WTC11 (cell line): Measurements from ENCODE around the gene SYCE3. TPM values are rescaled to one million over a fixed set of nuclear protein-coding genes. Genes with fewer than 3 reads are reported as not detected.

Source experiments
- ATAC-seq: fragments of 200-7000 bp; cut with Tn5 transposase; 2 replicates; pipeline ENCODE4 v1.10.0; 2021; ENCODE audit warnings: mild to moderate bottlenecking, moderate library complexity
- CTCF ChIA-PET: fragments of 300-600 bp; sonication (Branson Sonifier 250); formaldehyde crosslinking; loops from one replicate; lab custom pipeline; 2021; ENCODE audit warnings: antibody characterized with exemption; lab: Charles Lee
- POLR2A ChIA-PET: fragments of 350-600 bp; sonication (Branson Sonifier 250); formaldehyde crosslinking; loops from one replicate; lab custom pipeline; 2021; ENCODE audit warnings: antibody characterized with exemption; lab: Charles Lee
- DNase-seq: peaks from one replicate; pipeline ENCODE4 v3.0.0; 2021; ENCODE audit warnings: low spot score
- H3K27ac Mint-ChIP-seq: 2 replicates; pipeline ENCODE4 v1.8.0; 2021; ENCODE audit warnings: mixed read lengths
- H3K27me3 Mint-ChIP-seq: 2 replicates; pipeline ENCODE4 v1.8.0; 2021; ENCODE audit warnings: low read depth, mild to moderate bottlenecking, moderate library complexity, mixed read lengths
- H3K36me3 Mint-ChIP-seq: 2 replicates; pipeline ENCODE4 v1.8.0; 2021; ENCODE audit warnings: mixed read lengths
- H3K4me1 Mint-ChIP-seq: 2 replicates; pipeline ENCODE4 v1.8.0; 2022; ENCODE audit warnings: mixed read lengths
- H3K4me3 Mint-ChIP-seq: 2 replicates; pipeline ENCODE4 v1.8.0; 2021; ENCODE audit warnings: mild to moderate bottlenecking, moderate library complexity, mixed read lengths
- H3K9me3 Mint-ChIP-seq: 2 replicates; pipeline ENCODE4 v1.8.0; 2021; ENCODE audit warnings: mixed read lengths
- CBFB ChIP-seq: sonication (generic); formaldehyde crosslinking; IDR thresholded peaks from 2 replicates; pipeline ENCODE4 v1.8.1; 2022; ENCODE audit warnings: mild to moderate bottlenecking, low read depth, missing genetic modification reagents
- CREB1 ChIP-seq: sonication (generic); formaldehyde crosslinking; IDR thresholded peaks from 2 replicates; pipeline ENCODE4 v1.8.0; 2023; ENCODE audit warnings: mild to moderate bottlenecking, missing genetic modification reagents
- CREM ChIP-seq: sonication (generic); formaldehyde crosslinking; IDR thresholded peaks from 2 replicates; pipeline ENCODE4 v1.8.1; 2022; ENCODE audit warnings: mild to moderate bottlenecking, missing genetic modification reagents, moderate library complexity
- EMX1 ChIP-seq: fragments of 250-450 bp; sonication (Bioruptor Pico); IDR thresholded peaks from 2 replicates; pipeline ENCODE4 v1.8.0; 2021; ENCODE audit warnings: mild to moderate bottlenecking
- FOXJ3 ChIP-seq: sonication (generic); formaldehyde crosslinking; IDR thresholded peaks from 2 replicates; pipeline ENCODE4 v1.9.0; 2021; ENCODE audit warnings: missing genetic modification reagents, mild to moderate bottlenecking, borderline replicate concordance
- FOXK1 ChIP-seq: sonication (generic); formaldehyde crosslinking; IDR thresholded peaks from 2 replicates; pipeline ENCODE4 v1.8.0; 2022; ENCODE audit warnings: mild to moderate bottlenecking, moderate library complexity, missing genetic modification reagents
- FOXP1 ChIP-seq: sonication (generic); formaldehyde crosslinking; IDR thresholded peaks from 2 replicates; pipeline ENCODE4 v1.8.0; 2022; ENCODE audit warnings: missing genetic modification reagents, mild to moderate bottlenecking, moderate library complexity, borderline replicate concordance
- GABPB1 ChIP-seq: sonication (generic); formaldehyde crosslinking; IDR thresholded peaks from 2 replicates; pipeline ENCODE4 v1.8.1; 2023; ENCODE audit warnings: mild to moderate bottlenecking, missing genetic modification reagents
- IRF2 ChIP-seq: sonication (generic); formaldehyde crosslinking; IDR thresholded peaks from 2 replicates; pipeline ENCODE4 v1.8.0; 2022; ENCODE audit warnings: low read depth, missing genetic modification reagents, borderline replicate concordance
- JUN ChIP-seq: sonication (generic); formaldehyde crosslinking; IDR thresholded peaks from 2 replicates; pipeline ENCODE4 v1.8.0; 2023; ENCODE audit warnings: mild to moderate bottlenecking, missing genetic modification reagents
- MYBL2 ChIP-seq: sonication (generic); formaldehyde crosslinking; IDR thresholded peaks from 2 replicates; pipeline ENCODE4 v1.8.1; 2023; ENCODE audit warnings: mild to moderate bottlenecking, moderate library complexity, missing genetic modification reagents
- NFATC4 ChIP-seq: fragments of 250-450 bp; sonication (Bioruptor Pico); IDR thresholded peaks from 2 replicates; pipeline ENCODE4 v1.9.0; 2021; ENCODE audit warnings: mild to moderate bottlenecking
- PREB ChIP-seq: sonication (generic); formaldehyde crosslinking; IDR thresholded peaks from 2 replicates; pipeline ENCODE4 v1.8.1; 2022; ENCODE audit warnings: mild to moderate bottlenecking, missing genetic modification reagents, moderate library complexity, borderline replicate concordance
- RELA ChIP-seq: sonication (generic); formaldehyde crosslinking; IDR thresholded peaks from 2 replicates; pipeline ENCODE4 v1.8.1; 2022; ENCODE audit warnings: missing genetic modification reagents, mild to moderate bottlenecking, borderline replicate concordance
- SP1 ChIP-seq: sonication (generic); formaldehyde crosslinking; conservative IDR thresholded peaks from 2 replicates; pipeline ENCODE4 v1.8.1; 2022; ENCODE audit warnings: missing genetic modification reagents
- TP53 ChIP-seq: sonication (generic); formaldehyde crosslinking; IDR thresholded peaks from 2 replicates; pipeline ENCODE4 v1.8.1; 2023; ENCODE audit warnings: mild to moderate bottlenecking, missing genetic modification reagents
- USF1 ChIP-seq: sonication (generic); formaldehyde crosslinking; IDR thresholded peaks from 2 replicates; pipeline ENCODE4 v1.8.0; 2022; ENCODE audit warnings: mild to moderate bottlenecking, missing genetic modification reagents
- USF2 ChIP-seq: sonication (generic); formaldehyde crosslinking; IDR thresholded peaks from 2 replicates; pipeline ENCODE4 v1.8.1; 2023; ENCODE audit warnings: mild to moderate bottlenecking, missing genetic modification reagents, moderate library complexity
- ZNF121 ChIP-seq: sonication (generic); formaldehyde crosslinking; IDR thresholded peaks from 2 replicates; pipeline ENCODE4 v1.8.0; 2023; ENCODE audit warnings: missing genetic modification reagents
- ZNF219 ChIP-seq: sonication (generic); formaldehyde crosslinking; IDR thresholded peaks from 2 replicates; pipeline ENCODE4 v1.8.0; 2023; ENCODE audit warnings: missing genetic modification reagents, mild to moderate bottlenecking, borderline replicate concordance
- ZNF317 ChIP-seq: sonication (generic); formaldehyde crosslinking; IDR thresholded peaks from 2 replicates; pipeline ENCODE4 v1.8.1; 2023; ENCODE audit warnings: low read depth, mild to moderate bottlenecking, moderate library complexity, missing genetic modification reagents, borderline replicate concordance
- ZNF396 ChIP-seq: fragments of 250-450 bp; sonication (Bioruptor Pico); IDR thresholded peaks from 2 replicates; pipeline ENCODE4 v1.8.0; 2021; ENCODE audit warnings: mild to moderate bottlenecking, moderate library complexity, borderline replicate concordance
- ZNF423 ChIP-seq: fragments of 250-450 bp; sonication (Bioruptor Pico); IDR thresholded peaks from 2 replicates; pipeline ENCODE4 v2.1.2; 2022; ENCODE audit warnings: mild to moderate bottlenecking, moderate library complexity
- ZNF512 ChIP-seq: sonication (generic); formaldehyde crosslinking; IDR thresholded peaks from 2 replicates; pipeline ENCODE4 v1.8.1; 2022; ENCODE audit warnings: missing genetic modification reagents, borderline replicate concordance
- total RNA-seq: library from RNA; stranded (reverse); gene quantifications from 3 replicates; pipeline ENCODE4 v1.2.3, GENCODE V29; 2021
- TF ChIP-seq, protein P1 (sequence below): sonication (generic); formaldehyde crosslinking; IDR thresholded peaks from 2 replicates; pipeline ENCODE4 v1.8.1; 2022; ENCODE audit warnings: mild to moderate bottlenecking, moderate library complexity, missing genetic modification reagents
- TF ChIP-seq, protein P2 (sequence below): sonication (generic); formaldehyde crosslinking; IDR thresholded peaks from 2 replicates; pipeline ENCODE4 v1.8.1; 2023; ENCODE audit warnings: mild to moderate bottlenecking, moderate library complexity, missing genetic modification reagents

SYCE3 gene
- total RNA-seq, 1 experiment from 2014 or later = 0.46 TPM

DNA sequence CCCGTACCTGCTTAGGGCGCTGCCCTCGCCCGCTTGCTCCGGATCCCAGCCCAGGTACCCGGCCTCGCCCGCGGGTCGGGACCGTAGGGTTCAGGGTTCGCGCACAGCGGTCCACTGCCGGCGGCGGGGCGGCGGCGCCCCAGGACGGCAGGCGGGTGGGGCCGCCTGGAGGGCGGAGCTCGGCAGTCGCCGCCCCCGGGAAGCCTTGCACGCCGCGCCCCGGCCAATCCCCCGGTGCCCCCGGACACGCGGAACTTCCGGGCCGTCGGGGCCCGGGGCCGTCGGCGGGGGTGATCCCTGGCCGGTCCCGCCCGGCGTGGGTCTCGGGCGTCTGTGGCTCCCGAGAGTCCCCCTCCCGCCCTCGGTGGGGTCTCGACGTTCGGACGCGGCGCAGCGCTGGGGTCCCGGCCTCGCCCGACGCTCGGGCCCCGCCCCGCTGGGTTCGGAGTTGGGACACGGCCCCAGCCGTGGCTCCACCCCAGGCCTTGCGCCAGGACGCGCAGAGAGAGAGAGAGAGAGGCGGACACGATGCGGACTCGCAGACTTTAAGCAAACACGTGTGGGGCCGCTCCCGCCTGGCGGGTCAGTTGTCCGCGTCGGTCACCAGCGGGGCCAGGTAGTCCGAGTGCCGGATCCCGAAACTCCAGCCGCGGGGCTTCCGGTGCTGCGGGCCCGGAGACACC lies 32.7 kb downstream of the SYCE3 start, which contains the start of gene TYMP:
TSS of gene TYMP (minus strand) at position 116 of the 683 bp plus-strand sequence. CDS start 303 bp downstream, outside the sequence.
- peak within 1 kb of the TSS; percentile 72 for H3K4me3 Mint-ChIP-seq
- H3K9me3 Mint-ChIP-seq = no peaks in the 10 kb centered on the region
- ChIA-PET POLR2A (no interaction called here), CTCF (interaction anchor here (2.4 kb wide), 1 partner anchor 33 kb away, joined by 9 read pairs; the partner anchor contains the start of gene SYCE3)
- peaks cover 80% of the 10 kb centered on the region for H3K27me3 Mint-ChIP-seq
- no peaks in the 10 kb centered on the region for H3K36me3 Mint-ChIP-seq
- TF ChIP-seq ZNF219 (CRISPR knock-in tag) = no peak; the same call in 1 of the 2 replicates
- no peak for TF ChIP-seq USF1 (CRISPR knock-in tag)
- peak; percentile 80 for TF ChIP-seq GABPB1 (CRISPR knock-in tag)
- 0 out of 2 replicates have a peak, but pooled peaks have one; percentile 42 for TF ChIP-seq JUN (CRISPR knock-in tag)
- TF ChIP-seq ZNF396 = no peak
- peak; percentile 78; the same call in 1 of the 2 replicates for TF ChIP-seq MYBL2 (CRISPR knock-in tag)
- TF ChIP-seq CREM = no peak; the same call in 1 of the 2 replicates
- 0 out of 2 replicates have a peak, but pooled peaks have one; percentile 66 for TF ChIP-seq PREB (CRISPR knock-in tag)
- 0 out of 2 replicates have a peak, but pooled peaks have one; percentile 8 for TF ChIP-seq FOXK1 (CRISPR knock-in tag)
- TF ChIP-seq ZNF423 (CRISPR knock-in tag) = no peak
- TF ChIP-seq IRF2 (CRISPR knock-in tag) = no peak
- TF ChIP-seq, protein P1, sequence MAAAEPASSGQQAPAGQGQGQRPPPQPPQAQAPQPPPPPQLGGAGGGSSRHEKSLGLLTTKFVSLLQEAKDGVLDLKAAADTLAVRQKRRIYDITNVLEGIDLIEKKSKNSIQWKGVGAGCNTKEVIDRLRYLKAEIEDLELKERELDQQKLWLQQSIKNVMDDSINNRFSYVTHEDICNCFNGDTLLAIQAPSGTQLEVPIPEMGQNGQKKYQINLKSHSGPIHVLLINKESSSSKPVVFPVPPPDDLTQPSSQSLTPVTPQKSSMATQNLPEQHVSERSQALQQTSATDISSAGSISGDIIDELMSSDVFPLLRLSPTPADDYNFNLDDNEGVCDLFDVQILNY (CRISPR knock-in tag) = no peak
- TF ChIP-seq CBFB (CRISPR knock-in tag) = 0 out of 2 replicates have a peak, but pooled peaks have one; percentile 13
- no peak for TF ChIP-seq USF2 (CRISPR knock-in tag)
- no peak for TF ChIP-seq NFATC4 (CRISPR knock-in tag)
- TF ChIP-seq FOXJ3 (CRISPR knock-in tag) = no peak
- no peak for TF ChIP-seq TP53
- peak; percentile 80 for TF ChIP-seq ZNF121 (CRISPR knock-in tag)
- TF ChIP-seq, protein P2, sequence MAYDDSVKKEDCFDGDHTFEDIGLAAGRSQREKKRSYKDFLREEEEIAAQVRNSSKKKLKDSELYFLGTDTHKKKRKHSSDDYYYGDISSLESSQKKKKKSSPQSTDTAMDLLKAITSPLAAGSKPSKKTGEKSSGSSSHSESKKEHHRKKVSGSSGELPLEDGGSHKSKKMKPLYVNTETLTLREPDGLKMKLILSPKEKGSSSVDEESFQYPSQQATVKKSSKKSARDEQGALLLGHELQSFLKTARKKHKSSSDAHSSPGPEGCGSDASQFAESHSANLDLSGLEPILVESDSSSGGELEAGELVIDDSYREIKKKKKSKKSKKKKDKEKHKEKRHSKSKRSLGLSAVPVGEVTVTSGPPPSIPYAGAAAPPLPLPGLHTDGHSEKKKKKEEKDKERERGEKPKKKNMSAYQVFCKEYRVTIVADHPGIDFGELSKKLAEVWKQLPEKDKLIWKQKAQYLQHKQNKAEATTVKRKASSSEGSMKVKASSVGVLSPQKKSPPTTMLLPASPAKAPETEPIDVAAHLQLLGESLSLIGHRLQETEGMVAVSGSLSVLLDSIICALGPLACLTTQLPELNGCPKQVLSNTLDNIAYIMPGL (CRISPR knock-in tag) = no peak; the same call in 1 of the 2 replicates
- TF ChIP-seq FOXP1 (CRISPR knock-in tag) = 0 out of 2 replicates have a peak, but pooled peaks have one; percentile 36
- TF ChIP-seq ZNF317 (CRISPR knock-in tag) = no peak
- TF ChIP-seq SP1 (CRISPR knock-in tag) = peak; percentile 61; the same call in 1 of the 2 replicates
- no peak for TF ChIP-seq EMX1 (CRISPR knock-in tag)
- no peak for TF ChIP-seq ZNF512
- TF ChIP-seq RELA (CRISPR knock-in tag) = 0 out of 2 replicates have a peak, but pooled peaks have one; percentile 50
- TF ChIP-seq CREB1 (CRISPR knock-in tag) = no peak
- ATAC-seq (no peak), DNase-seq (peak; percentile 48)
- H3K27ac Mint-ChIP-seq = no peak within 1 kb of the TSS
- H3K4me1 Mint-ChIP-seq = peaks cover 15% of the 10 kb centered on the region
